GM19452 (cell line): ENCODE results near the gene PMCH.
"Not testable (repeated sequence)": the region's sequence is repeated elsewhere in the genome, so short reads cannot be mapped to it uniquely, and the experiment has no call there.

Experiments
- ATAC-seq: cut with Tn5 transposase; IDR thresholded peaks from one replicate; pipeline ENCODE4 v1.9.1; 2021; ENCODE audit not compliant: unreplicated experiment

Gene PMCH, protein sequence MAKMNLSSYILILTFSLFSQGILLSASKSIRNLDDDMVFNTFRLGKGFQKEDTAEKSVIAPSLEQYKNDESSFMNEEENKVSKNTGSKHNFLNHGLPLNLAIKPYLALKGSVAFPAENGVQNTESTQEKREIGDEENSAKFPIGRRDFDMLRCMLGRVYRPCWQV

DNA sequence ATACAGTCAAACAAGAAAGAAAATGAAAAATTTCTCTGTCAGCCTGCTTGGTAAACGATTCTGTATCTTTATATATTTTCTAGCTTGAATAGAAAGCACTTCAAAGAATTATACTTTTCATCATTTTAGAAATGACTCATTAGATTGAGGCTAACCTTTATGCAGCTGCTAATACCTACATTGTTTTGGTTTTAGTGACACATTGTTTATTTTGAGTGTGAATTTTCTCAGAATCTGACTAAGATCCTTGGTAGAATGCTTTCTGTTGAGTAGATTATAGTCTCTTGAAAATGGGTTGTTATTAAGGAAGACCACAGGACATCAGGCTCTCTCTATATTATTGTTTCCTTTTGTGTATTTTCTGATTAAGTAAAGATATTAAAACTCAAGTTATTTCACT lies at the start of gene PMCH:
Gene PMCH, minus strand, starts transcription at position 45 of the 400 bp plus-strand sequence. CDS start 63 bp downstream, outside the sequence.
- peak; percentile 53 for ATAC-seq

DNA sequence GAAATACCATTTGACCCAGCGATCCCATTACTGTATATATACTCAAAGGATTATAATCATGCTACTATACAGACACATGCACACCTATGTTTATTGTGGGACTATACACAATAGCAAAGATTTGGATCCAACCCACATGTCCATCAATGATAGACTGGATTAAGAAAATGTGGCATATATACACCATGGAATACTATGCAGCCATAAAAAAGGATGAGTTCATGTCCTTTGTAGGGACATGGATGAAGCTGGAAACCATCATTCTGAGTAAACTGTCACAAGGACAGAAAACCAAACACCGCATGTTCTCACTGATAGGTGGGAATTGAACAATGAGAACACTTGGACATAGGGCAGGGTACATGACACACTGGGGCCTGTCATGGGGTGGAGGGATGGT lies 43.2 kb upstream of the PMCH start:
- ATAC-seq: not testable (repeated sequence)

DNA sequence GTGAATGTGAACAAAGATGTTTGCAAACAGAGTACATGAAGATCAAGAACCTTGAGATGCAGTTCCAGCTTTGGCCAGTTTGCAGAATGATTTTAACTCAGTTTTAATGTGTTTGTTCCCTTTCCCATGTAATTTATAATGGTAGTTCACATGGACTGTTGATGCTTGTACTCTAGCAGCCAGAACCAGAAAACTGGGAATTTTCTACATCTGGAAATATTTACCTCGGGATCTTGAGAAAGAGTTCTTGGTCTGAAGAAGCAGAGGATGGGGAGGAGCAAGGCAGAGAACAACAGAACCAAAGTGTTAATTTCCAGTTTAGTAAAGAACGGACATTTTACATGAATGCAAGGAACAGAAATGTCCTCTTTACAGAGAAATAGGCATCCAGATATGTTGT lies 37.0 kb upstream of the PMCH start:
- ATAC-seq: no peak

DNA sequence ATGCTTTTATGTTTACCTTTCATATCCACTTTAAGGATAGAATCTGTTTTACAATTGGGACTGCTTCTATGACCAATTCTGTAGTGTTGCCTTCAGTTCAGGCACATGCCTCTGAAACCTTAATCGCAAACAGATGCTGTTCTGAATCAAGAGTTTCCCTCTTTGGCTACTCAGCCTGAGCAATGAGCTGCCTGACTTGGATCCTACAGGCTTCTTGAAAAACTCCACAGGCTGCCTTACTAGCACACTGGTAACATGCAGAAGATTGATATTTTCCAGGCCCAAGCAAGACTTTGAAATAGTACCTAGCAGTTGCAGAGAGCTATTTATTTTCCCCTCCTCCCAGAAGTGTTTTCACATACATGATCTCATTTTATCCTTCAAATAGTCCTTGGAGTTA lies 34.8 kb upstream of the PMCH start:
- no peak for ATAC-seq

DNA sequence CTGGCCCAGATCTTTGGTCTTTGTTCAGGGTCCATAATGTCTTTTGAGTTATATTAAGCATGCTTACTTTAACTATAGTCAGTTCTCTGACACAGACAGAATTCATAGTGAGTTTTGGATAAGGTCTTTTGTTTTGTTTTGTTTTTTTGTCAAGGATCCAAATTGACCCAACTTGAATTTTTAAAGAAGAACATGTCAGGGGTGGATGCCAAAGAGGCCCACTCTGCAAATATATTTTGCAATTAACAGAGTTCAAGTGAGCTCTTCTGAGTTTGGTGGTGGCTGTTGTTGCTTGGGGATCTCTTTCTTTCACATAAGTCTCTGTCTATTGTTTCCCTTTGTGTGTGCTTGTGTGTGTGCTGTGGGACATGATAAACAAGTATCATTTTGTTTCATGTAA lies 34.4 kb upstream of the PMCH start:
- no peak for ATAC-seq

DNA sequence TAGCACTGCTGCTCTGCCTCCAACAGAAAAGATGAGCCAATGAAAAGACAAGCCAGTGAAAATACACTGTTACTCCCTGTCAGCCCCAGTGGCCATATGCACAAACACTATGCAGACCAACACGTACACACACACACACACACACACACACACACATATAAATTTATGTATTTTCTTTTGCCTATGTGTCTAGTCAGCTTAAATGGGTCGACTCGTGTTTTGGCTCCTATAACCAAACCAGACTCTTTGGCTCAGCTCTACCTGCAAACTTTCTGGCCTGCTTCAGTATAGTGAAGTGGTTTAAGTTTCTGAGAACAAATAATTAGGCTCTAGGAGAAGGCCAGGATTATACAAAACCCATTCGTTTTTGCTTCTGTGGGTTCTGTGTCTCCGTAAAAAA lies 30.3 kb upstream of the PMCH start:
- no peak for ATAC-seq

DNA sequence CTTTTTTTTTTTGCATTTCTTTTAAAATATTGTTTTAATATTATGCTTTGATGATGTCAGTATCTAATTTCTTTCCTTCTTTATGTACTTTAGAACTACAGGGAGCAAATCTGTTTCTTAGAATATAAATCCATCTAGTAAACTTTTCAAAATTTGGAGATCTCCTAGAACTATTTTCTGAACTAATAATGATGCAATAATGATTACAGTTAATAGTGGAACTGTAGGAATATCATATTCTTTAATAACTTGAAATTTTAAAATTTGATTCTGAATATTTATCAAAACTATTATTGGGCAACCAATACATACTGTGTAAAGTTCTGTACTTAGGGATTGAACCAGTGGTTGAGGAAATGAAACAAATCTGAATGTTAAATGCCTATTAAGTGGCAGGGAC lies 23.1 kb upstream of the PMCH start:
- no peak for ATAC-seq

DNA sequence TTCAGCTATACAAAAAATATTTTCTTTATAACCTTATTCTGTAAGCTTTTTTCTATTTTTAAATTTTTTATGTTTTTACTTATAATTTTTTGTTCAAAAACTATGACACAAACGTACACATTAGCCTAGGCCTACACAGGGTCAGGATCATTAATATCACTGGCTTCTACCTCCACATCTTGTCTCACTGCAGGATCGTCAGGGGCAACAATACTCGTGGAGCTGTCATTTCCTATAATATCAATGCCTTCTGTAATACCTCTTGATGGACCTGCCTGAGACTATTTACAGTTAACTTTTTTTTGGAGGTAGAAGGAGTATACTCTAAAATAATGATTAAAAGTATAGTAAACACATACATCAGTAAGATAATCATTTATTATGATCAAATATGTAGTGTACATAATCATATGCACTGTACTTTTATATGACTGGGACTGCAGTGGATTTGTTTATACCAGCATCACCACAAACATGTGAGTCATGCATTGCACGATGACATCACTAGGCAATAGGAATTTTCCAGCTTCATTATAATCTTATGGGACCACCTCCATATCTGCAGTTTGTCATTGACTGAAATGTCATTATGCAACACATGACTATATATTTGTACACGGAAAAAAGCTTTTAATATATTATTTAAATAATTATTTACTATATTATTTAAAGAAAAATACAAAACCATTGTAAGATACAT lies 18.5 kb upstream of the PMCH start:
- no peak for ATAC-seq

DNA sequence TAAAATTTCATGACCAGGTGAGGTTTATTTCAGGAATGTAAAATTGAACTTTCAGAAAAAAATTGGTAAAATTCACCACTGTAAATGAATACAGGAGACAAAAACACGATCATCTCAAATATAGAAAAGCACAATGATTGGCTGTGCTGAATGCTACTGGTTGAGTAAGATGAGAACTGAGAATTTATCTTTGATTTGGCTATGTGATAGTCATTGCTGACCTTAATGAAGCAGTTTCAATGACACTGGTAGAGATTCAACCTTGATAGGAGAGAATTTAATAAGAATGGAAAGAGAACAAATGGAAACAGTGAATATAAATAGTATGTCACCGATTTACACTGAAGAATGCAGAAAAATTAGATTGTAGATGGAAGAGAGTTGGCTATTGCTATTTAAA lies 6.4 kb upstream of the PMCH start:
- no peak for ATAC-seq

DNA sequence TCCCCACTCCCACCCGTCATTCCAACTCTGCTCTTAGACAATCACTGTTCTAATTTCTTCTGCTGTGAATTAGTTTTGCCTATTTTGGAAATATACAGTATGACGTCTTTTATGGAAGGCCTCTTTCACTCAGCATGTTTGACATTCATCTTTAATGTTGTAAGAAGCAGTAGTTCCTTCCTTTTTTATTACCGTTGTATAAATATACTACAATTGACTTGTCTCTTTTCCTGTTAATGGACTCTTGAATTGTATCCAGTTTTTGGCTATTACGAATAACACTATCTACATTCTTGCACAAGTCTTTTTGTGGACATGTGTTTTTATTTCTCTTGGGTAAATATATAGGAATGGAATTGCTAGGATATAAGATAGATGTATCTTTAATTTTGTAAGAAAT lies 4.9 kb upstream of the PMCH start:
- no peak for ATAC-seq

DNA sequence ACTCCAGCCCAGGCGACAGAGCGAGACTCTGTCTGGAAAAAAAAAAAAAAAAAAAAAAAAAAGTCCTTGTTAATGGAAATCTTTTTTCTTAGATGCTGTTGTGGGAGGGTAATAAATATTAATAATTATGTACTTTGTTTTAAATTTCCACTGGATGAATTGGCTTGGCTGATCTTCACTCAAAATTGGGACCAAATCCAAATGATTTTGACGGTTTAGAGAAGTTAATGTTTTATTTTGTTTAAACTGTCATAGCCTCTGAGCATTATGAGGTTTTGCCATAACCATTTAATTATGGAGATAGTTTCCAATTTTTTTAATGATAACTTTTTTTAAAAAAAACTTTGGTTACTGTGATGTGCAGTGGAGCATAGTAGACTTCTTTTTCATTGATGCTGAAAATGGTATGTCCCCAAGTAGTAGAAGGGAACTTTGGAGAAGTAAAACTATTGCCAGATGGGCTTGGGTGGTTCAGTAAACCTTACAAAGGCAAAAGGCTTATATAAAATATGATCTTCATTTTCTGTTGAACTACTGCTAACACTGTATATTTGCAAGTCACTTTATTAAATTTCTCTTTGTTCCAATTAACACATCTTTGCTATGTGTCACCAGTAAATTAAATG lies 3.9 kb upstream of the PMCH start:
- ATAC-seq: no peak

DNA sequence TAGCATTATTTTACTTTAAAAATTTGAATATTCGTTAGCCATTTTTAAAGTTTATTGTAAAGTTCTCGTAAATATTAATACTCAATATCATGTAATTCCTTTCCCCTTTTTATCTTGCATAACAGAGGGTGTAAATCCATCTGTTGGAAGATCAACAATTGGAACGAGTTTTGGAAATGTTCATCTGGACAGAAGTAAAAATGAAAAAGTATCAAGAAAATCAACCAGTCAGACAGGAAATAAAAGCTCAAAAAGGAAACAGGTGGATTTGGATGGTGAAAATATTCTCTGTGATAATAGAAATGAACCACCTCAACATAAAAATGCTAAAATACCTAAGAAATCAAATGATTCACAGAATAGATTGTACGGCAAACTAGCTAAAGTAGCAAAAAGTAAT lies 1.8 kb downstream of the PMCH start:
- no peak for ATAC-seq

DNA sequence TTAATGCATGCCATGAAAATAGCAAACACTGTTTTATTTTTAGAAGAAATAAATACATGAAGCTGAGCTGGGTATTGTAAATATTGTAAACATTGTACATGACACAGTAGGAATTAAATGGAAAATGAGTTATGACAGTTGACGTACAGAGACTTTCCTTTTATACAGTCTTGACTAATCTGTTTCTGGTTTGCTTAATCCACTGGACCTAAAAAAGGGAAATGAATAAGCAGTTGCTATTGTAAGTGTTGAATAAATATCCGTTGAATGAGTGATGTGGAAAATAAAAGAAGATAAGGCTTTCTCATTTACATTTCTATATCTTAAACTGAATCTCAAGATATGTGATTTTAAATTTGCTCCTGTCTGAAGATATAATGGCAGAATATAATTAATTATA lies 15.0 kb downstream of the PMCH start:
- no peak for ATAC-seq

DNA sequence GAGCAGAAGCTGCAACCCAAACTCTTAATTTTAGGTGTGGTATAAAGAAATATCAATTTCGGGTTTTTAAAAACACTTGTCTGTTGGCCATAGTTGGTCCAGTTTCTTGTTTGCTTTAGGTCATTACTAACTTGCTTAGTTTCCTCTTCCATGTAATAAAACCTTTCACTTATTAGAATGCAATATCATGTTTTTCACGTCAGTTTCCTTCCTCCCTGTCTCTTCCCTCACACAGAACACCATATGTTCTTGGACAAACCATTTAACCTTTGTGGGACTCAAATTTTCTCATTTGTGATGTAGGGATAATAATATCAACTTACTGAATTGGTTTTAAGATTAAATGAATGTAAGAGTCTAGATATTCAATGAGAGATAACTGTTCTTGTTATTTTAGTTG lies 22.9 kb downstream of the PMCH start:
- ATAC-seq: no peak

DNA sequence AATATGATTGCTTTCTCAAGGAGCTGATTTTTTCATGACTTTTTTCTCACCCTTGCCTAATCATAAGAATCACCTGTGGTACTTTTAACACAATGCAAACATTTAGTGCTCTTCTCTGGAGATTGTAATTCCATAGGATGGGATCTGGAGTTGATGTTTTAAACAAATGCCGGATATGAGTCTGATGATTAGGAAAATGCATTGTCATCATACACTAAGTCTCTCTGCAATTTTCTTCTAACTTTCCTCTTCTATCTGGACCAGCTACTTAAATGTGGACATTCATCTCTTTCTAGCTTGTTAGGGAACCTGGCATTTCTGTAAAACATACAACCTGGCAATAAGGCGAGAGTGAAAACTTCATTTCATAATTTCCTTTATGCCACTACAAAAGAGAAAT lies 23.5 kb downstream of the PMCH start:
- no peak for ATAC-seq

DNA sequence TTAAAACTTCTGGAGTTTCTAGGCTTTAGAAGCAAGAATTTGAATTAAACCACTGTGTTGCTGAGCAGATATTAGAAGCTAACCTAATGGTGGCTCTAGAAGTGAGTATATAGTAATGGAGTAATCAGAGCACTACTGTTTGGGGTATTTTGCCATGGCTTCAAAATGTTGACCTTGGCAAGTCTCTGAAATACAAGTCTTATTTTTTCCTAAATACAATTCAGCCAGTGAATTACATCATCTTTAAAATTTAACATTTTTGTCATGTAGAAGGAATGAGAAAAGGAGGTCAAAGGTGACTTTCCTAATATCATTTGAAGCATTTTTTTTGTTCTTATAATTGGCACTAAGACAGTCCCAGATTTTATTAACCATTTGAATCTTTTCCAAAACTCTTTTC lies 25.2 kb downstream of the PMCH start:
- ATAC-seq: no peak

DNA sequence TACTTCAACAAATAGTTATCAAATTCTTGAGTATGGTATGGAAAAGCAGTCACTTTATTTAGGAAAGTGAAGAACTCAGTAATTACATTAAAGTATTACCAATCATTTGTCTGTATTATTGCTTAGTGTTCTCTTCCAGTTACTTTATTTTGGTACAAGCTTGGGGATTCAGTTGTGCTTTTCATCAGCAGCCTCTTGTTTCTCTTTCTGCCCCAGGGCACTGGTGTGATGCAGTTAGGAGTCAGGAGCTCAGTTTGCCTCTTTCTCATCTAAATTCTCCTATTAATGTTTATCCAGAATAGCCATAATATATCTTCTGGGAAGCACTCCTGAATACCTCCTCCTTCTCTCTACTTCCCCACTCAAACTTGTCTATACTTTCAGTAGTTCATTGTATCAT lies 25.7 kb downstream of the PMCH start:
- ATAC-seq: no peak

DNA sequence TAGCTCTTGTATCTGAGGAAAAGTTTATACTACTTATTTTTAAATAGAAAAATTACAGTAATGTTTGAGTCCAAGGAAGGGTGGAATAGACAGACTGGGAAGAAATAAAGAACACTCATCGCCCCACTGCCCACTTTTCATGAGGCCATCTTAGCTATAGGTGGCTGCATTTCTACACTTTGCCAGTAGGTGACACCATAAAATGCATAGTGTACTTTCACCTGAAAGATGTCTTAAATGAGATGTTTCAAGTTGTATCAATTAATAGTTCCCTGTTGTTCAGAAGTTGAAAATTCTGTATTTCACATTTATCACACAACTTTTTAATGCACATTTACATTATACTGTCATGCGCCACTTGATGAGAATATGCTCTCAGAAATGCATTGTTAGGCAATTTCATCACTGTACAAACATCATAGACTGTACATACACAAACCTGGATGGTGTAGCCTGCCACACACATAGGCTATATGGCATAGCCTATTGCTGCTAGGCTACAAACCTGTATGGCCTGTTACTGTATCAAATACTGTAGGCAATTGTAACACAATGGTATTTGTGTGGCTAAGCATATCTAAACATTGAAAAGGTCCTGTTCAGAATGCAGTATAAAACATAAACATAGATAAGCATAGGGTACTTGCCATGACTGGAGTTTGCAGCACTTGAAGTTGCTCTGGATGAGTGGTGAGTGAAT lies 27.6 kb downstream of the PMCH start:
- peak; percentile 55 for ATAC-seq

DNA sequence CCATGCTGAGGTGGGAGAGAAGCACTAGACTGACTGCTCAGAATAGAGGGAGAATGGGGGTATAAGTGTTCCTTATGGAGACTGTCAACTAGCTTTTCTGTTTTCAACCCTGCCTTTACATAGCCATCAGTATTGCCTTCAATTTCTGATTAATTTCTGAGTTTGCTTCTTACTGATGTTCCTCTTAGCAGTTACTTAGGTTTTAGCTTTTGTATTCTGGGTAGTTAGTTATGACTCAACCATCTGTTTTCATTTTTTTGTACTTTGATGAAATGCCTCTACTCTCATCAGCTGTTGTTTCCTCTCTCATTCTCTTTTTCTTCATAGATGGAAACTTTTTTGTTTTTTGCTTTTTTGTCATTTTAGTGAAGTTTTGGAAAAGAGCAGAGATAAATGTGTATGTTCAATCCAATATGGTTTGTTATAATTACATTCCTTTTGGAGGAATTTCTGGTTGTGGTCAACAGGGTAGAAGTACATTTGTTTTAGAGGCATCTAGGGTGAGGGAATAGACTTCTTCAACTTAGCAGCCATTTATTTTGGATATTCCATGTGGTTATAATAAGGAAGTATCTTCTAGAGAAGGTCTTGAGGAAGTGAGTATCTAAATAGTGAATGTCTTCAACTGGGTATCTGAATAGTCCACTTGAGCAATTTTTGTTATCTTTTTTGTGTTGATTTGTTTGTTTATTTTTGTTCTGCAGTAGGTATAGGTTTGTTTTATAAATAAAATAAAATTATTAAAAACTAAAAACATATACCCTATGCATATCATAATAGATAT lies 29.6 kb downstream of the PMCH start:
- ATAC-seq: peak; percentile 51

DNA sequence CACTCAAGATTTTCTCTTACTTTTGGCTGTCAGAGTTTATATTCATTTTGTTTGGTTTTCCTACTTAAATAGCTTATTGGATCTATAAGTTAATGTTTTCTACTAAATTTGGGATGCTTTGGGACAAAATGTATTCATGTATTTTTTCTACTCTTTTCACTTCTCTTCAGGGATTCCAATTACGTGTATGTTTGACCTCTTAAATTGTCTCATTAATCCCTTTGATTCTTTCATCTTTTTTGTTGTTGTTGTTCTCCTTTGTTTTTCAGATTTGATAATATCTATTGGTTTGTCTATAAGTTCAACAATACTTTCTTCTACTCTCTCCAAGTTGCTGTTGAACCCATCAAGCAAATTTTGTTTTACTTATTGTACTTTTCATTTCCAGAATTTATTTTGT lies 34.2 kb downstream of the PMCH start:
- no peak for ATAC-seq

DNA sequence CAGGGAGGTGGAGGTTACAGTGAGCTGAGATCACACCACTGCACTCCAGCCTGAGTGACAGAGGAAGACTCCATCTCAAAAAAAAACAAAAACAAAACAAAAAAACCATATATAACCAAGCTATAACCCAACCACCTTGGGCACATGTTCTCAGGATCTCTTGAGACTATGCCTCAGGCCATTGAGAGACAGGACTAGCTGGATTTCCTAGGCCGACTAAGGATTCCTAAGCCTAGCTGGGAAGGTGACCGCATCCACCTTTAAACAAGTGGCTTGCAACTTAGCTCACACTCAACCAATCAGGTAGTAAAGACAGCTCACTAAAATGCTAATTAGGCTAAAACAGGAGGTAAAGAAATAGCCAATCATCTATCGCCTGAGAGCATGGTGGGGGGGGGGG lies 42.4 kb downstream of the PMCH start:
- not testable (repeated sequence) for ATAC-seq
